Neutrophil (primary cell): Measurements from ENCODE around the gene SH3RF1.

Source experiments
- H3K27ac ChIP-seq: fragments of 200-600 bp; sonication (generic); 2 replicates; pipeline ENCODE4 v1.5.1; 2016; ENCODE audit warnings: mild to moderate bottlenecking, moderate library complexity
- H3K27me3 ChIP-seq: fragments of 200-600 bp; sonication (generic); 2 replicates; pipeline ENCODE4 v1.6.0; 2016; ENCODE audit warnings: mild to moderate bottlenecking
- H3K36me3 ChIP-seq: fragments of 200-600 bp; sonication (generic); 2 replicates; pipeline ENCODE4 v1.5.1; 2017
- H3K4me1 ChIP-seq, 2 experiments: fragments of 200-600 bp in 1 of 2; sonication (generic) in 1 of 2; 1 replicate in 1 of 2; 2 replicates in 1 of 2; pipeline versions ENCODE4 v1.5.1 to v1.6.1; 2013 to 2016; ENCODE audit warnings: low read depth in 1 of 2, low read length in 1 of 2, mild to moderate bottlenecking in 1 of 2, moderate library complexity in 1 of 2; ENCODE audit not compliant: control insufficient read depth in 1 of 2, insufficient read depth in 1 of 2
- H3K4me3 ChIP-seq, 2 experiments: fragments of 200-600 bp in 1 of 2; sonication (generic) in 1 of 2; 1 replicate in 1 of 2; 2 replicates in 1 of 2; pipeline ENCODE4 v1.5.1; 2013 to 2016; ENCODE audit warnings: low read depth in 1 of 2, low read length in 1 of 2, mild to moderate bottlenecking in 1 of 2, moderate library complexity in 1 of 2
- H3K9me3 ChIP-seq: fragments of 200-600 bp; sonication (generic); 2 replicates; pipeline ENCODE4 v1.5.1; 2016
- TF ChIP-seq, protein P1 (sequence below): fragments of 200-600 bp; sonication (generic); IDR thresholded peaks from 2 replicates; pipeline ENCODE4 v1.5.1; 2016; ENCODE audit warnings: antibody characterized with exemption

The SH3RF1 gene

DNA sequence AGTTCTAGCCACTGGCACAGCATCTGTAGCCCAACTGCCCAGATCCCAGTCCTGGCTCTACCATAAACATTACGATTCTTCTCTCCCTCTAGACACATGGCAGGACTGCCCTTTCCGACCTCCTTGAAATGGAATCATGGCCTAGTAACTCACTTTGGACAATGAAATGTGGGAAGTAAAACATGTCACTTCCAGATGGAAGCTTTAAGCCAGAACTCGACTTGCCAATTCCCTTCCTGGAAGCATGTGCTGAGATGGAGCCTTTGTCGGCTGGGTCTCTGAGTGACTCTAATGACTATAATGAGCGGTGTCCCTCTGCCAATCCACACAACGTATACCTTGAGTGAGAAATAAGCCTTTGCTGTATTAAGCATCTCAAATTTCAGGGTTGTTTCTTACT is 34.7 kb downstream of the SH3RF1 start:
- no peaks in the 10 kb centered on the region for H3K36me3 ChIP-seq
- TF ChIP-seq, protein P1, sequence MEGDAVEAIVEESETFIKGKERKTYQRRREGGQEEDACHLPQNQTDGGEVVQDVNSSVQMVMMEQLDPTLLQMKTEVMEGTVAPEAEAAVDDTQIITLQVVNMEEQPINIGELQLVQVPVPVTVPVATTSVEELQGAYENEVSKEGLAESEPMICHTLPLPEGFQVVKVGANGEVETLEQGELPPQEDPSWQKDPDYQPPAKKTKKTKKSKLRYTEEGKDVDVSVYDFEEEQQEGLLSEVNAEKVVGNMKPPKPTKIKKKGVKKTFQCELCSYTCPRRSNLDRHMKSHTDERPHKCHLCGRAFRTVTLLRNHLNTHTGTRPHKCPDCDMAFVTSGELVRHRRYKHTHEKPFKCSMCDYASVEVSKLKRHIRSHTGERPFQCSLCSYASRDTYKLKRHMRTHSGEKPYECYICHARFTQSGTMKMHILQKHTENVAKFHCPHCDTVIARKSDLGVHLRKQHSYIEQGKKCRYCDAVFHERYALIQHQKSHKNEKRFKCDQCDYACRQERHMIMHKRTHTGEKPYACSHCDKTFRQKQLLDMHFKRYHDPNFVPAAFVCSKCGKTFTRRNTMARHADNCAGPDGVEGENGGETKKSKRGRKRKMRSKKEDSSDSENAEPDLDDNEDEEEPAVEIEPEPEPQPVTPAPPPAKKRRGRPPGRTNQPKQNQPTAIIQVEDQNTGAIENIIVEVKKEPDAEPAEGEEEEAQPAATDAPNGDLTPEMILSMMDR: no peak
- H3K4me1 ChIP-seq: no peaks in the 10 kb centered on the region
- no peaks in the 10 kb centered on the region for H3K9me3 ChIP-seq
- no peak overlapping the region for H3K4me3 ChIP-seq
- no peaks in the 10 kb centered on the region for H3K27me3 ChIP-seq
- H3K27ac ChIP-seq: no peak overlapping the region

DNA sequence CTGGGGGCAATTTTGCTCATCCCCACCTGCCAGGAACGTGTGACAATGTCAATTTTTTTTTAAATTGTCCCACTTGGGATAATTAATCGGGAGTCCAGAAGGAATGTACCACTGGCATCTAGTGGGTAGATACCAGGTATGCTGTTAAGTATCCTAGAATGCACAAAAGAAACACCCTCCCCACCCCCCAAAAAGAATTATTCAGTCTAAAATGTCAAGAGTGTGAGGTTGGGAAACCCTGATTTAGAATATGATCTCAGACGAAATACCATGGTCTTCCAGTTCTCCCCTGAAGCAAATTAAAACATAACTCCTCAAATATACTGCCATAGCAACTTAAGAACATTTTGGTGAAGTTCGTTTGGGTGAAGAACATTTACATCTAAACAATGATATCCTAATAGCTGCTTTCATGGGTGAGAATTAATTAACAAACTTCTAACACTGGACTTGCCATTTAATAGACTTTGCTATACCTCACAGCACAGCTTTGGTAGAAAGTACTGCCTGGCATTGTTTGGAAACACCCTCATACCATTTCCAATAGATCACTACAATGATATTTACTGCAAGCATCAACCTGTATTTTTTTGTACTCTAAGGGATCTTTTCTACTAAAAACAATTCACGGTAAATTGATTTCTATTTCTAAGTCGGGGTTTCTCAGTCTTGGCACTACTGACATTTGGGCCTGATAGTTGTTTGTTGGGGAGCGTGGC is 36.5 kb downstream of the SH3RF1 start:
- no peaks in the 10 kb centered on the region for H3K27me3 ChIP-seq

DNA sequence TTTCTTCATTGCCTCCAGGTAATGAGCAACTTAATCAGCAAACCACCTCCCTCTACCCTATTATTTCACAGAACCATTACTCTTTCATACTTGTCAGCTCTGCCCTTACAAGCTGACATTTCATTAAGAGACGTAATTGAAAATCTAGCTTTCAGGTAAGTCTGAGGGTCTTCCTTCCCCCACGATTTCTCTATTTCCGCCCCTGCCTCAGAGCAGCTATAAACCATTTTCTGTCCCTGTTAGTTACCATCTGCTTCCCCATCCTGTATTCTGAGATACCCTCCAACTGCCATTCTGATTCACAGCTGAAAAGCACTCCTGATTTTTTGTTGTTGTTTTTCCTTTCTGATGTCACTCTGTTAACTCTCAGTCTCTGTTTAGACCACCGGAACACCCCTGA is 37.1 kb downstream of the SH3RF1 start:
- H3K36me3 ChIP-seq: no peaks in the 10 kb centered on the region
- no peaks in the 10 kb centered on the region for H3K9me3 ChIP-seq
- H3K27ac ChIP-seq: no peak overlapping the region
- TF ChIP-seq, protein P1: no peak
- H3K4me1 ChIP-seq: no peaks in the 10 kb centered on the region
- no peak overlapping the region for H3K4me3 ChIP-seq
- no peaks in the 10 kb centered on the region for H3K27me3 ChIP-seq

More for the DNA sequence above, 36.5 kb downstream of the SH3RF1 start:
- H3K4me3 ChIP-seq: no peak overlapping the region
- TF ChIP-seq, protein P1: no peak
- no peak overlapping the region for H3K27ac ChIP-seq
- no peaks in the 10 kb centered on the region for H3K9me3 ChIP-seq
- no peaks in the 10 kb centered on the region for H3K36me3 ChIP-seq
- no peaks in the 10 kb centered on the region for H3K4me1 ChIP-seq

DNA sequence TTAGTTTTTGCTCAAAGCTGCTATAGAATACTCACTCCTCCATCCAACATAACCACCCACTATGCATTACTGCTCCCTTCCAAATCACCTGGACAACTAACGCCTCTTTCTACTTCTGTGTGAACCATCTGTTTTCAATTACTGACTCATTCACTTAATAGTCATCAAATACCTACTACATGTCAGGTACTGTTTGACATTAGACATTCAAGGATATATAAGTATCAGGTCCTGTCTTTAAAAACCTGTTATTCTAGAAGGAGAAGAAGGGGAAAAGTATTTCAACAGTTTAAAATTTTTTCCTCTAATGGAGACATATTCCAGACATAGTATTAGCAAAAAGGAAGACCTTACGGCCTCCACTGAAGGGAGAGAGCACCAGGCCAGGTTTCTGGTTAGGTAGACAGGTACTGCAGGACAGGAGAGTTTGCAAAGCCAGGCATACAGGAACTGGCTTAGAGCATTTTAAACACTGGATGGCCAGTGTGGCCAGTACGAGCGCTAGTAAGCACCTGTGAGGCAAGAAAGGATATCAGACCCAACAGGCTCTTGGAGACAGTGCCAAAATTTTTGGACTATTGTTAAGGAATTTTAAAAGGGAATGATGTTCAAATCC is 39.0 kb downstream of the SH3RF1 start:
- H3K36me3 ChIP-seq: no peaks in the 10 kb centered on the region
- no peaks in the 10 kb centered on the region for H3K4me1 ChIP-seq
- H3K27ac ChIP-seq: no peak overlapping the region
- TF ChIP-seq, protein P1: no peak
- H3K9me3 ChIP-seq: no peaks in the 10 kb centered on the region
- H3K27me3 ChIP-seq: no peaks in the 10 kb centered on the region
- no peak overlapping the region for H3K4me3 ChIP-seq

- Histone ChIP-seq H3K9me3 (no peaks in the 10 kb centered on the region), H3K4me3 (no peak overlapping the region), H3K4me1 (no peaks in the 10 kb centered on the region), H3K36me3 (no peaks in the 10 kb centered on the region), H3K27ac (no peak overlapping the region), H3K27me3 (no peaks in the 10 kb centered on the region)
- TF ChIP-seq, protein P1: no peak
These were observed 41.2 kb downstream of the SH3RF1 start for GRCh38 chr4:169229571-169230028.
